Measurements from ENCODE around the gene CRYBB2. TPM values are rescaled to one million over a fixed set of nuclear protein-coding genes. Genes with fewer than 3 reads are reported as not detected.

Gene CRYBB2
- total RNA-seq, 1 donor from 2014 or later: not detected

GRCh38 chr22:25193130-25193529 lies 26.3 kb upstream of the CRYBB2 start:
- no peaks in the 10 kb centered on the region for H3K4me1 Mint-ChIP-seq
- DNase-seq (ENCODE audit: low spot score in 2 of 2, unreplicated experiment in 2 of 2): no peak
- H3K36me3 Mint-ChIP-seq: peaks cover 22% of the 10 kb centered on the region
- TF ChIP-seq CTCF (IDR thresholded peaks at IDR 0.05; ENCODE audit: unreplicated experiment): no peak
- no peaks in the 10 kb centered on the region for H3K27me3 Mint-ChIP-seq (ENCODE audit: low read depth)
- H3K4me3 Mint-ChIP-seq: no peak overlapping the region
- H3K27ac Mint-ChIP-seq: no peak overlapping the region
- no peaks in the 10 kb centered on the region for H3K9me3 Mint-ChIP-seq

- no peak overlapping the region for H3K4me3 Mint-ChIP-seq
- no peaks in the 10 kb centered on the region for H3K27me3 Mint-ChIP-seq (ENCODE audit: low read depth)
- DNase-seq (ENCODE audit: low spot score in 2 of 2, unreplicated experiment in 2 of 2): no peak
- no peaks in the 10 kb centered on the region for H3K4me1 Mint-ChIP-seq
- TF ChIP-seq CTCF (IDR thresholded peaks at IDR 0.05; ENCODE audit: unreplicated experiment): no peak
- no peaks in the 10 kb centered on the region for H3K9me3 Mint-ChIP-seq
- H3K36me3 Mint-ChIP-seq: peaks cover 21% of the 10 kb centered on the region
- no peak overlapping the region for H3K27ac Mint-ChIP-seq
Measured at GRCh38 chr22:25193548-25193947, 25.9 kb upstream of the CRYBB2 start.

- peaks cover 9% of the 10 kb centered on the region for H3K36me3 Mint-ChIP-seq
- no peak for DNase-seq (ENCODE audit: low spot score in 2 of 2, unreplicated experiment in 2 of 2)
- H3K9me3 Mint-ChIP-seq: no peaks in the 10 kb centered on the region
- H3K4me3 Mint-ChIP-seq: no peak overlapping the region
- no peak overlapping the region for H3K27ac Mint-ChIP-seq
- TF ChIP-seq CTCF (IDR thresholded peaks at IDR 0.05; ENCODE audit: unreplicated experiment): no peak
- H3K4me1 Mint-ChIP-seq: no peaks in the 10 kb centered on the region
- H3K27me3 Mint-ChIP-seq (ENCODE audit: low read depth): no peaks in the 10 kb centered on the region
Measured at GRCh38 chr22:25196326-25196725, 23.1 kb upstream of the CRYBB2 start.

- no peaks in the 10 kb centered on the region for H3K4me1 Mint-ChIP-seq
- H3K27me3 Mint-ChIP-seq (ENCODE audit: low read depth): no peaks in the 10 kb centered on the region
- H3K27ac Mint-ChIP-seq: no peak overlapping the region
- DNase-seq (ENCODE audit: low spot score in 2 of 2, unreplicated experiment in 2 of 2): no peak
- H3K36me3 Mint-ChIP-seq: peaks cover 6% of the 10 kb centered on the region
- no peak overlapping the region for H3K4me3 Mint-ChIP-seq
- no peaks in the 10 kb centered on the region for H3K9me3 Mint-ChIP-seq
- no peak for TF ChIP-seq CTCF (IDR thresholded peaks at IDR 0.05; ENCODE audit: unreplicated experiment)
Measured at GRCh38 chr22:25197340-25197739, 22.1 kb upstream of the CRYBB2 start.

- H3K36me3 Mint-ChIP-seq: no peaks in the 10 kb centered on the region
- H3K4me1 Mint-ChIP-seq: no peaks in the 10 kb centered on the region
- no peaks in the 10 kb centered on the region for H3K9me3 Mint-ChIP-seq
- no peak within 1 kb of the TSS for H3K4me3 Mint-ChIP-seq
- no peak for TF ChIP-seq CTCF (IDR thresholded peaks at IDR 0.05; ENCODE audit: unreplicated experiment)
- DNase-seq (ENCODE audit: low spot score in 2 of 2, unreplicated experiment in 2 of 2): no peak
- no peak within 1 kb of the TSS for H3K27ac Mint-ChIP-seq
- H3K27me3 Mint-ChIP-seq (ENCODE audit: low read depth): no peaks in the 10 kb centered on the region
Measured at GRCh38 chr22:25199731-25200520, 19.5 kb upstream of the CRYBB2 start, which contains the start of gene CRYBB3. Gene CRYBB3, plus strand, starts transcription at chr22:25199858. Its CDS starts 1,539 bp downstream, at chr22:25201397.
